ENCODE data around the gene SP8. TPM values are rescaled to one million over a fixed set of nuclear protein-coding genes. Genes with fewer than 3 reads are reported as not detected.

SP8 gene
- polyA plus RNA-seq, 3 donors = not detected

DNA sequence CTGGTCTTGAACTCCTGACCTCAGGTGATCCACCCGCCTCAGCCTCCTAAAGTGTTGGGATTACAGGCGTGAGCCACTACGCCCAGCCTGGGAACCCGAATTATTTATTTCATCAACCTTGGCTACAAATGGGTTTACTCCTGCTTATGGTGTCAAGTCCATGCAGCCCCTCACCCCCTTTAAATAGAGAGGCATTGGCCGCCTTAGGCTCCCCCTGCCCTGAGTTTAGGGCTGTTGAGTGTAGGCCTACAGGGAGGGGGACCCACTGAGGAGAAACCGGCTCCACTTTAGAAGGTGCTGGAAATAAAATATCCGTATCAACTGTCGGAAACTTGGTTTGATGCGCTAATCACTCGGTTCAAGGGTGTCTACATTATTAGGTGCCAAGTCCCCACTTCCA lies 8.7 kb upstream of the SP8 start:
- no peak for DNase-seq (ENCODE audit: low read depth in 3 of 3, low spot score in 2 of 3)

DNA sequence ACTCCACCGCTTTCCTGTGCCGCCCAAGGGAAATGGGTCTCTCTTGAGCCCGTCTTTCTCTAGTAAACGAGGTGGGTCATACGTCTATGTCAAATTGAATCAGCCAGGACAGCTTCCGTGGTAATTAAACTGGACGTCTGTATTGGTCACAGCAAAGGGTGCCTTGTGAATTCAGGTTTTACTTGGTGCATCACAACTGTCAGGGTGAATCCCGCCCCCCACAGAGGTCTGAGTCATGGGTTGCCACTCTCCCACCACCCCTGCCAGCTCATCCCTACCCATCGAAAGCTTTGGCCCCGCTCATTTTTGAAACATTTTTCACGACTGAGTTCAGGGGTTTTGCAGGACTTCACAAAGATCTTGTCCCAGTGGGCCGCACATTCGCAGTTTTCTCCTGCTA lies 8.0 kb upstream of the SP8 start:
- DNase-seq (ENCODE audit: low read depth in 3 of 3, low spot score in 2 of 3) = no peak

DNA sequence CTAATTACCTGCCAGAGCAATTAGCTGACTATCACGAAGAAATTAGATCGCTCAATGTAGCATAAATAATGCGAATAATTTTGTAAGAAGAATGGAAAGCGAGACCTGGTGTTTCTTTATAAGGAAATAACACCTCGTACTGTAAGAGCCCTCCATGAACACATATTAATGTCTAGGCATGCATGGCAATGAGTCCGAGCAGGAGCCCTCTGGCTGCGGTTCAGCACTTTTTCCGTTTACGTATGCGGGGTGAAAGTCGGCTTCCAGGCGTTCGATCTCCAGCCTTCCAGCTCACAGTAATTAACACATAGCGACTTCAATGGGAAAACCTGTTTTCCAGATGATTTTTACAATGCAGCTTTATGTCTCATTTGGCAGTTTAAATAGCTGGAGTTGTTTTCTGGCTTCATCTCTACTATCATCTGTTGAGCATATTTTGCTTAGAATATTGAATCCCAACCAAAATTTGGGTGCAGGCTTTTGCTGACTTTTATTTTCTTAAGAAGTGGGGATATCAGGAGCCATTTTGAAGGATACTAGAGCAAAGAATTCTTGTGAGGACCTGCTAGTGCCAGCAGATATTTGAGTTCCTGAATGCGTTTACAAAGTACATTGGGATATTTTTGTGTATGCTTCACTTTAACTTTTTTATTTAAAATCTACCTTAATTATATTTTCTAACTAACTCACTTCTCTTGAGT lies 7.2 kb upstream of the SP8 start:
- DNase-seq (ENCODE audit: low read depth in 3 of 3, low spot score in 2 of 3) = no peak

DNA sequence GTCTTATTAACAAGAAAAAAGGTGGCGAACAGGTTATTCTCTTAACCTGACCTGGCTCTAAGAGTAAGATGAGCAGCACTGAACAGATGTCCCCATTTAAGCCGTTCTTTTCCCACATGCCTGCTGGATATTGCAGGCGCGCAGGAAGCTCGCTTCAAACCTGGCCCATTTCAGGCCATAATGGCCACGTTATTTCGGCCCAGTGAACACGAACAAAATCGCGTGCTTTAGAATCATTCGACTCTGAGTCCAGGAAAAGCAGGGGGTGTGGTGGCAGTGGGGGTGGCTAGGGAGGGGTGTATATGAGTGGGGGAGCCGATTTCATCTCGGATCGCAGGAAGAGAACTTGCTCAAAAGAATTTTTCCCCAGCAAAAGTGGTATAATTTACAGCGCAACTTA lies 6.6 kb upstream of the SP8 start:
- no peak for DNase-seq (ENCODE audit: low read depth in 3 of 3, low spot score in 2 of 3)

DNA sequence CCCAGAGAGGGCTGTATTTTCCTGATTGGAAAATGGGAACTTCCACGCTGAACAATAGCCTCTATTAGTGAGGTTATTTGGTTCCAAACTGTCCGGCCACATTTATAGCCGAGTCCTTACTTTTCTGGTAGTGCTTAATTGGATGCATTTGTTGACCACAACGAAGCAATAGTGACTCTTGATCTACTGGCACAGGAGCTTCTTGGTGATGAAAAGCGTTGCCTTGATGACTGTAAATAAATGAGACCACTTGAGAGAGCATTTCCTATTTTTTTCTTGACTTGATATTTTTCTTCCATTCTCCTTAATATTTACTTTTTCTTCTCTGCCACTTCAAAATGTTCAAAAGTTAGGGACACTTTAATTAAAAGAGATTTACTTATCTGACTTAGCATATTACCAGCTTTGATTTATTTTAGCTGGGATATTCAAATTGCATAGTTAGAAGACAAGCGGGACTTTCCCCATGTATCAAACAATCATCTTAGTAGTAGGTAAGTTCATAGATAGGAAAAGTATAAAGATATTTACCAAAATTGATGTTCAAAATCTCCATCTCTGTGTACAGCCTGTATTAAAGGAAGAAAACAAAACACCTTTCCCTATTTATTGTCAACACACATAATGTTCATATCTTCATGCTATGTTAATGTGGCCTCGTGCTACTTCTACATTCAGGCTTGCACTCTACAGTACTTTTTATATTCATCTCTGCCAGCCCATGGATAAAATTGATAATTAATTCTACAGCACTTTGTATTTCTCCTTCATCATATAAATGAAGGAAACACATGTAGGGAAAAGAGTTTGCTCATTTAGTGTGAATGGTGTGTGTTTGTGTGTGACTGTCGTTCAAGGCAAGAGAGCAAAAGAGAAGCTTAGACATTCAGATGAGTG lies 5.1 kb upstream of the SP8 start:
- no peak for DNase-seq (ENCODE audit: low read depth in 3 of 3, low spot score in 2 of 3)

DNA sequence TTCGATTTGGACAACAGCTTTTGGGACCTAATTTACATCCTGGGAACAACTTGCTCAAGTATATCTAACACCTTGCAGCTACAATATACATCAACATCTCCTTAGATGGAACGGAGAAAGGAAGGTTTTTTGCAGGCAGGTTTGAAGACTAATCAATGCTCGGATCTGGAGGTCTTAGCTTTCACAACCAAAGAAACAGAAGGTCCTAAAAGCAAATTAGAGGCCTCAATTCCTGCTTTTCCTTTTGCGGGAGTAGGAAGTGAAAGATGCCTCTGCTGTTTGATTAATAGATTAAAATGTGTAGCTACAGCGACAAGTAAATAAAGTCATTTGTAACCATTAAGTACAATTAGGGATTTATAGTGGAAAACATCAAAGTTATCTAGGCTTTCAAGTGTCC lies 3.7 kb upstream of the SP8 start:
- DNase-seq (ENCODE audit: low read depth in 3 of 3, low spot score in 2 of 3) = no peak

DNA sequence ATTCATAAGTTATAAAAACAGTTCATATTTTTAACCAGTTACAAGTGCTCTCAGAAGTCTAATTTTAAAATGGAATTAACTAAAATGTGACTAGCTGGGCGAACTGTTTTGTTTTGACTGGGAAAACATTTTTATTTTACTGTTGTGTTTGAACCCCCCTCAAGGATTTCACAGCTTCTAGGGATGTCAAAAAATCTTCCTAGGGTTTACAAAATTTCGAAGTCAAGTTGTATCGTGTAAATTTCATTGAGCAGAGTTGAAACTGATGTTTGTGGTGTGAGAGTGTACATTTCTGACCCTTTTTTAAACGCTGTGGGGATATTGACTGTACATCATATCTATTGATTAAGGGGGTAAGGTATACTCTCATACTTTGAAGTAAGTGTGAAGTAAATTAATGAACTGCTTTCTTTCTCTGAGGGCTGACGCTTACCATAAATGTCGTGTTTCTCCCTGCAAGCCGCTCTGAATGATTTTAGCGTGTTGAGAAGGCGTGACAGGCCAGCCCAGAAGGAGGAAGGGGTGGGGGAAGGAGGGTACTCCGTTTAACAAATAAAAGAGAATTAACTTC lies 1.8 kb upstream of the SP8 start:
- DNase-seq (ENCODE audit: low read depth in 3 of 3, low spot score in 2 of 3) = no peak

DNA sequence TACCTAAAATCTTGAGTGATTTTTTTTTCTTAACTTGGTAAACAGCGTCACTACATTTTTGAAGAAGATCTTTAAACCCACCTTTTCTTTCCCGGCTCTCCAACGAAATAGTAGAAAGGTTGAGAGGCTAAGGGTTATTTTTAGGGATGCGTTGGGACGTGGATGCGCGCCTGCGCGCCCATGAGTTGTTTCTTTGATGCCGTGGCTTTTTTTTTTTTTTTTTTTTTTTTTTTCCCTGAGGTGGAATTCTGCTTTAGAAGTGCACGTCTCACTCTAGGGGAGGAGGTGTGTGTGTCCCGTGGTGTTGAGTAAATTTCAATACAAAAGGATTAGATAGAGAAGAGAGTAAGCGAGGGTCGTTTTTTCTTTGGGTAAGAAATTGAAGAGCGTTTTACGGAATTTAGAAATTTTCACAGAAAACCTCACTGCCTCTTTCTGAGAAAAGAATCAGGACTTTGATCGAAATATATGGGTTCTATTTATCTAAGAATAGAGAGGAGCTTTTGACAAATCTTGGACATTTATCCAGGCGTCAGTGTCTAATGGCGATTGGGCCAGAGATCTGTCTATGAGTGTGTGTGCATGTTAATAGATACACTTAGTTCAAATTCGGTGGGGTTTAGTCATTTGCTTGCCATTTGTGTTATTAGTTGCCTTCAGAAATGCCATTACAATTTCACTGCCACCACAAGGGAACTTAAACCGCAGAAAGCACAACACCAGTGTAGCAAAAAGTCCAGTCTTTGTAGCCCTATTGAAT lies 1.2 kb upstream of the SP8 start:
- no peak for DNase-seq (ENCODE audit: low read depth in 3 of 3, low spot score in 2 of 3)

DNA sequence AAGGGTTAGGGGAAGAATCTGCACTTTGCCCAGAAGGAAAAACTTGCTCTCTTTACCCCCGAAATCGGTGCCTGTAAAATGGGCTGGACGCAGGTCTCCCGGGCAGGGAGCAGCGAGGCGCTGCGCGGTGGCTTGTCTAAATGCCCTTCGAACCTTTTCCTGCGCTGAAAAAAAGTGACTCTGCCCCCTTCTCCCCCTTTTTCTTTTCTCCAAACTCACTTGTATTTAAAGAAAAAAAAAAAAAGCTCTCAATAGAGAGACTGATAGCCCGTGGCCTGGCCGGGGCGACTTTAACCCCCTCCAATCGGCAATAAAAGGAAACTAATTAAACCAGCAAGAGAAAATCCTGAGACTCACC lies 286 bp downstream of the SP8 start:
- no peak for DNase-seq (ENCODE audit: low read depth in 3 of 3, low spot score in 2 of 3)

DNA sequence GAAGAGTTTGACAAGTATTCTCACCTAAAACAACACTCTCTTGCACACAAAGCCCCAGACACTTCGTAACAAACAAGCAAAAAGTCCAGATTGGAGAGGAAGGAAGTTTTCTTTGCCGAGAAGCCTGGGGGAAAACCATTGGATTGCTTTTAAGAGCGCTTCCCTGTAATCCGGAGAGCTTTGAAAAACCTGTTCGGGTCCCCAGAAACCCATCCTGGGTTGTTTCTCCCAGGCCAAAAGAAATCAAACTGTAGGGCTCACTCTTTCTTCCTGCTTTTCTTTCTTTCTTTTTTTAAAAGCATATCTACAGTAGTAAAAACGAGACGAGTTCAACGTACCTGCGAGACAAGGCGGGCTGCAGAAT lies 655 bp downstream of the SP8 start:
- DNase-seq (ENCODE audit: low read depth in 3 of 3, low spot score in 2 of 3) = no peak

DNA sequence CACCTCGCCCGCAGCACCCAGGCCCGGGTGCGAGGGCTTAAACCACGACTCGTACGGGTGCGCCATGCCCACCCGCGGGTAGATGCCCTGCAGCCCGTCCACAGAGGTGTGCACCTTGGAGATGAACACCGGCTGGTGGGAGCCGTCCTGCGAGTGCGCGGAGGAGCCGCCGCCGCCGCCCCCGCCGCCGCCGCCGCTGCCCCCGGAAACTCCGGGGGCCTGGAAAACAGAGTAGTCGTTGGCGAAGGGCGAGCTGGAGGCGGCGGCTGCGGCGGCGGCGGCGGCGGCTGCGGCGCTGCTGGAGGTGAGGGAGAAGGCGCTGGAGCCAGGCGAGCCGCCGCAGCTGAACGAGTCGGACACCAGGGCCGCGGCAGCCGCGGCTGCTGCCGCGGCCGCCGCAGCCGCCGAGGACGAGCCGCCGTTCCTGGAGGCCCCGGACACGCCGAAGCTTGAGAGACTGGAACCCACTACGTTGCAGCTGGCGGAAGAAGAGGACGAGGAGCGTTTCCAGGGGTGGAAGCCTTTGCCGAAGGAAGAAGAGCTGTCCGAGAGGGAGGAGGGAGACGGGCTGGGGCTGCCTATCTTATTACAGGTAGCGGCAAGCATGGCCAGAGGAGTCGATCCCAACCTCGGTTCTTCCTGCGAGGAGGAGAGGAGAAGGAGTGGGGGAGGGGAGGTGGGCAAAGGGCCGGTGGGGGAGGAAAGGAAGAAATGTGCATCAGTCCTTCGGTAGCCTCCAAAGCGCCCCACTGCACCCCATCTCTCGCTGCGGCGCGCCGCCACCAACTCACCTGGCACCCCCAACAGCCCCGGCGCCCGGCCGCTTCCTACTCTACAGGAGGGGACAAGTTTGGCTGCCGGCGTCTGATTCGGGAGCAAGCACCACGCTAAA lies 1.3 kb downstream of the SP8 start:
- no peak for DNase-seq (ENCODE audit: low read depth in 3 of 3, low spot score in 2 of 3)

DNA sequence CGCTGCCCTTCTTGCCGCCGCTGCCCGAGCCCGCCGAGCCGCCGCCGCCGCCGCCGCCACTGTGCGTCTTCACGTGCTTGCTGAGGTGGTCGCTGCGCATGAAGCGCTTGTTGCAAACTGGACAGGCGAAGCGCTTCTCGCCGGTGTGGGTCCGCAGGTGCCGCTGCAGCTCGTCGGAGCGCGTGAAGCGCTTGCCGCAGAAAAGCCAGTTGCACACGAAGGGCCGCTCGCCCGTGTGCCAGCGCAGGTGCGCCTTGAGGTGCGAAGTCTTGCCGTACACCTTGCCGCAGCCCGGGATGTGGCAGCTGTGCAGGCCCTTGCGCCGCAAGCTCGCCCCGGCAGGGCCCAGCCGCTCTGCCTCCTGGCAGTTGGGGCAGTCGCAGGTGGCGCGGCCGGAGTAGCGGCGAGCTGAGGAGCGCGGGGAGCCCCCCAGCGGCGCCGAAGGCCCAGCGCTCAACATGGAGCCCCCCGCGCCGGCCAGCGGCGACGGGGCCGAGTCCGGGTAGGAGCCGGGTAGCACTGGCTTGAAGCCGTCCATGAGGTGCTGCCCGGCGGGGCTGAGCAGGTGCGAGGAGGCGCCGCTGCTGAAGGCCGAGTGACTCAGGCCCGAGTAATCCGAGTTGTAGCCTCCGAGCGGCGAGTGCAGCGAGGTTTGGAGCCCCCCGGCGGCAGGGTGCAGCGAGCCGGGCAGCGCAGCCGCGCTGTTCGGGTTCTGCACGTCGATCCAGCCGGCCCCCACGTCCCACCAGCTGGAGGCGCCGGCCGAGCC lies 2.1 kb downstream of the SP8 start:
- no peak for DNase-seq (ENCODE audit: low read depth in 3 of 3, low spot score in 2 of 3)

DNA sequence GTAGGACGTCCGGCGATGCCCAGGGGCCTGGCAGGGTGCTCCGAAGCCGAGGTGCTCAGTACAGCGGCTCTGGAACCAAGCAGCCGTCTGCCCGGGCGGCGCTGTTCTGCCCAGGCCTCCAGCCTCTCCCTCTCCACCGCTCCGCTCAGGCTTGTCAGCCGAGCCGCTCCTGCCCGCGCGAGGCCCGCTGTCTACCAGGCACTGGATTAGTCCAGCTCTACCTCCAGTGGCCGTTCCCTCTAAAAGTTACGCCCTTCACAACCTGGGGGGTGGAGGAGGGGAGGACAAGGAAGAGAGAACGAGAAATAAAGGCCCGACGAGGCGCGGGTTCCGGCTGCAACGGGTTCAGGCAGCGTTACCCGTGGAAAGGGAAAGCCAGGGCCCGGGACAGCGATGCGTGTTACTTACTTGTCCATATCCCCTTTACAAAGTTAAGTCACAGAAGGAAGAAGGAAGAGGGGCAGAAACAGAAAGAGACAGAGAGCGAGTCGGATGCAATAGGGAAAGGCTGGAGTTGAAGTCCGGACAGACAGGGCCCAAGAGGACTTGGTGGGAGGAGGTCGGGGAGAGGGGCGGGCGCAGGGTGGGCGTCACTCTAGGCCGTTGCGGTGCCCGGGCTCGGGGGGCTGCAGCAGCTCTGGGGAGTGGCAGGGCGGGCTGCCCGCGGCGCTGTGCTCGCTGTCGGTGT lies 2.8 kb downstream of the SP8 start:
- no peak for DNase-seq (ENCODE audit: low read depth in 3 of 3, low spot score in 2 of 3)

DNA sequence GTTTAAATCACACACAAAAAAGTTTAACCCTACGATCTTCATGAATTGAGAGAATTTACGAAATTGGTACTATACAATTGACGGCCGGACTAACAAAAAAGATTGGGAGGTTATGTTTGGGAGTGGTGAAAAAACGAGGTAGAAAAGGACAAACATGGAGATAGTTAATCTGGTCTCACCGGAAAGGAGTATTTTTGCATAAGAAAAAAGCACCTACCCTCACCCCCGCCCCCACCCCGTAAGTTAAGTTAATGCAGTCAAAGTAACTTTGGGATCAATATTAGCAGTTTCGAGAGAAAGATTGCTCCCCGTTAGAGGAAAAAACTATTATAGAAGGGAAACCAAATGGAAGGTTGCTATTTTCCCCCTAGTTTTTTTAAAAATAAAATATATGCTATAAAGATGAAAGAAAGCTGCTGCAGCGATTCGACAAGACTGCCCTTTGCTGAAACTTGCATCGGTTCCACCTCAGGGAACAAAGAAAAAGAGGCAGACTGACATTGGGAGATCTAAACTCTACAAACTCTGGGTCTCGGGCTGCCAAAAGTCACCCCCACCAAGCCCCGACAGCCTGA lies 3.5 kb downstream of the SP8 start:
- DNase-seq (ENCODE audit: low read depth in 3 of 3, low spot score in 2 of 3) = no peak

DNA sequence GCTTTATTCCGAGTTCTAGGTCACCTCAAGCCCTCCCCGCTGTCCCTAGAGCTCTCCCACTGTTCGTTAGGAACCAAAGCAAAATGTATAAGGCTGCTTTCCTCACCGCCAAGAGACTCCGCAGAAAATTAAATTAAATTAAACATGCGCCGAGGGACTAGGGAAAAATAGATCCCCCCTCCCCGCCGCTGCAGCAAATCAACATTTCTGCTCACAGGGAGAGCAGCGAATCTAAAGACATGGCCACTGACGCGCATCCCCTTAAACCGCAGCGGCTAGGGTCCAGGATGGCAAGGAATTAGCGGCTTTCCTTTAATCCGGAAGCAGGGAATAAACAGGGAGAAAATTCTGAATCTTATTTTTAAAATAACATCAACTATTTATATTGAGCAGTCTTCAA lies 7.6 kb downstream of the SP8 start:
- DNase-seq (ENCODE audit: low read depth in 3 of 3, low spot score in 2 of 3) = no peak

DNA sequence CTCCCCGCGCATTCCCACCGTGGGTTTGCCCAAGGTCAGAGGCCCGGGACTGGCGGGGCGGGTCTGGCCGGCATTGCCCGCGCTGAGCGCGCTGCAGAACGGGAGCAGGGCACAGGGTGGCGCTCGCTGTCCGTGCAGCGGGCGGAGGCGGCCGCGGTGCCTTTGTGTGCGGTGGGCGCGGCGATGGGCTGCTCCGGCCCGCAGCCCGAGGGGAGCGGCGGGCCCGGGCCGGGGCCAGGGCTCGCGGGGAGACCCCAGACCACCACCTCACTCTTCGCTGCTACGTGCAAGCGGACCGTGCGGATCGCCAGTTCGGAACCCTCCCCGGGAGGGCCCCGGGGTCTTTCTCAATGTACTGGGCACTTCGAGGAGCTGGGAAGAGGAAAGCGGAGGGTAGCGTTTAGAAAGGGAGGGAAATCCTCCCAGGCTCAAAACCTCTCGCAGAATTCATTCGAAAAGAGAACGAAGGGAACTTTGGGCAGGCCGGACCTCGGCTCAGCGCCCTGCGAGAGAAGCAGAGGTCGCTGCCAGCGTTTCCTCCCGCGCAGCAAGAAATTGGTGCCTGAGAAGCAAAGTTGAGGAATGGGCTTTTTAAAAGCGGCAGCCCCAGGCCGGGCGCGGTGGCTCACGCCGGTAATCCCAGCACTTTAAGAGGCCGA lies 8.5 kb downstream of the SP8 start:
- no peak for DNase-seq (ENCODE audit: low read depth in 3 of 3, low spot score in 2 of 3)

DNA sequence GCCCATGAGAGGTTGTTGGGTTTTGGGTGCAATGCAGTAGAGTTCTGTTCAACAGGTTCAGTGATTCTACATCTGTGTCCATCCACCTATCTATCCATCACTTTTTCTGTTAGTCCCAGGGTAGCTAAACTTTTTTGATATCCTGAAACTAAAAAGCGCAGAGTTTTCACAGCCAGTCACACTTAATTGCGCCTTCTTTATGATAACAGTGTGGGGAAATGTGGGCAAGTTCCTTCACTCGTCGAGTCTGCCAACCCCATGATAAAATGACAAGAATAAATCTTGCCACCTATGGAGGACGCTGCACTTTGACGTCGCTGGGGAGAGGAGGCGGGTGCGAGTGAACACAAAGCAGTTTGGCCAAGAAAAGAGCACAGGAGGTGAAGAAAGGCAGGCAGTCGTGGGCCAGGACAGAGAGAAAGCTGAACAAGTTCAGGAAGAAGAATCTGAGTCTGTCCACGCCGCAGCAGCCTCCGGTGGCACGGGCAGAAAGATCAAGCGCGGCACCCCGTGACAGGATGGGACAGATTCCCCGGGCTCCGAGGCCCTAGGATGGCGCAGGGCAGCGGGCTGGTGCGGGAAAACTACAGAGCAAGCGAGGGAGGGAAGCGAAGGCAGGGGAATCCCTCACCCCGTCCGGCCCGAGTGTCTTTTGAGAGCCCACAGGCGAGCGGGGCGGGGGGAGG lies 9.2 kb downstream of the SP8 start:
- DNase-seq (ENCODE audit: low read depth in 3 of 3, low spot score in 2 of 3) = no peak

DNA sequence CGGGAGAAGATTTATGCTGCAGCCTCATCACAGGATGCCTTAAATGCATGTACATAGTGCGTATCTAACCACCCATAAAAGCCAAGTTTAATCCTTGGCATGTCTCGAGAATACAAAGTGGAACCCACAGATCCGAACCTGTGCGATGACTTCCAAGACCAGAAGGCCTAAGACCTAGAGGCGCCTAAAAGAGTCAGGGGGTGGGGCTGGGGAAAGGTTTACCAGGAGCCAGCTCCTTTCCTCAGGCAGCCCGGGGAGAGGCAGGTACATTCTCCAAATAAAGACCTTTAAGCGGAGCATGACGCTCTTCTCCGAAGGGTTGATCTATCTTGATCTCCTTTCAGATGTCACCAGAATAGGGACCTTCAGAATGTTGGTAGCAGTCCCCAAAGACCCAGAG lies 9.7 kb downstream of the SP8 start:
- no peak for DNase-seq (ENCODE audit: low read depth in 3 of 3, low spot score in 2 of 3)

Measured in right renal cortex interstitium (tissue), 3 donors.